ENCODE measurements around the gene KBTBD12.
"Not testable (repeated sequence)": the region's sequence is repeated elsewhere in the genome, so short reads cannot be mapped to it uniquely, and the experiment has no call there.

KBTBD12 gene, protein sequence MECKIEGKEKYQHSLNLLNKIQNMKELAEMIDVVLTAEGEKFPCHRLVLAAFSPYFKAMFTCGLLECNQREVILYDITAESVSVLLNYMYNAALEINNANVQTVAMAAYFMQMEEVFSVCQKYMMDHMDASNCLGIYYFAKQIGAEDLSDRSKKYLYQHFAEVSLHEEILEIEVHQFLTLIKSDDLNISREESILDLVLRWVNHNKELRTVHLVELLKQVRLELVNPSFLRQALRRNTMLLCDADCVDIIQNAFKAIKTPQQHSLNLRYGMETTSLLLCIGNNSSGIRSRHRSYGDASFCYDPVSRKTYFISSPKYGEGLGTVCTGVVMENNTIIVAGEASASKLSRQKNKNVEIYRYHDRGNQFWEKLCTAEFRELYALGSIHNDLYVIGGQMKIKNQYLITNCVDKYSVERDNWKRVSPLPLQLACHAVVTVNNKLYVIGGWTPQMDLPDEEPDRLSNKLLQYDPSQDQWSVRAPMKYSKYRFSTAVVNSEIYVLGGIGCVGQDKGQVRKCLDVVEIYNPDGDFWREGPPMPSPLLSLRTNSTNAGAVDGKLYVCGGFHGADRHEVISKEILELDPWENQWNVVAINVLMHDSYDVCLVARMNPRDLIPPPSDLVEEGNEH

DNA sequence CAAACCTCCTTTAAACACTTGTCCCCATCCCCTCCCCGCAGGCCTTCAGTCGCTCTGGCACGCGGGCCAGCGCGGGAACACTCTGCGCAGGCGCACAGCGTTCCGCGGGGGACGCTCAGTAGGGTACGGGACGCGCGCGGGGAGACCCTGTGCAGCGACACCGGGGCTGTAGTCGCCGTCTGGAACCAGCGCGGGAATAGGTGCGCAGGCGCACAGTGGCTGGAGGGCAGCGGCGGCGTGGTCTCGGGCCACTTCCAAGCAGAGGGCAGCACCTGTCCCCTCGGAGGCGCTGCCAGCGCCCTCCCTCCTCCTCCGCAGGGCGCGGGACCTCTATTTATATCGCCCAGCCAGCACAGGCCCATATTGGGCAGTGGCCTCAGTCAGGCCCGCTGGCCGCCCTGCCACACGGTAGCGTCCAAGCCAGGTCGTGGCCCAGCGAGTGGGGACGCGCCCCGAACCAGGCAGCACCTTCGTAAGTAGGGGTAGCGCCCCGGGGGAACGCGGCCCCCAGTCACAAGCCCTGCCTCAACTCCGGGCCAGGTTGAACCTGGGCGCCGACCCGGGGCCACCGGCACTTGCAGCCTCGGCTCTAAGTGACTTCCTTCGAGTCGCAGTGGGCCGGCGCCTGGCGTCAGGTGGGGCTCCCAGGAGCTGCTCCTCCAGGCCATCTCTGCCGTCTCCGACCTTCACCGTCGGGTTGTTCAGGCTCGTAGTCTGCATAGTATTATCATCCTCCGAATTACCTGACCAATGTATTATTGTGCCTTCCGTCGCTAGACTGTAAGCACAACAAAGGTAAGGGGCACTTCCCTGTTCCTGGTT lies at the start of gene KBTBD12:
KBTBD12 (plus strand) TSS at position 118 of the 822 bp plus-strand sequence. CDS start 7,830 bp downstream, outside the sequence.
- ChIA-PET CTCF (no interaction called here), POLR2A (no interaction called here)
- no peak within 1 kb of the TSS for H3K4me3 ChIP-seq (ENCODE audit: low read depth, low read length)
- no peak for DNase-seq (ENCODE audit: low read depth, low spot score)
- TF ChIP-seq CTCF (IDR thresholded peaks at IDR 0.05; ENCODE audit: insufficient read depth, low read length, missing control alignments) = no peak

DNA sequence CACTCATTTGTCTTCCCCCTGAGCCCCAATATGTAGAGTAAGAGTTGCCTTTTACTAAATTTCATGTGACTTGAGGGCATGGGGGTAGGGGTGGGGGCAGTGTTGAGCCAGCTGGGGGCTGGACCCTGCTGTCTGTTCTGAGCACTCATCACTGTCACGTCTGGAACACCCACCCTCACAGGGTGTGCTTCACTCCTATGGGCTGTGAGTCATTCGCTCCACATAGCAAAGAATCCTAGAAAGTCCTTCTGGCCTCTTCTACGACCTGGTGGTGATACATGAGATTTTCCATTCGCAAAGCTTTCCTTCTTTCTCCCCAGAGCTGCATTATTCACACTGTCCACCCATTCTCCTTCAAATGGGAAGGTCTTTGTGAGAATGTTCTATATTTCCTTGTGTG lies 49.1 kb upstream of the KBTBD12 start:
- POLR2A ChIA-PET = no interaction called here
- TF ChIP-seq CTCF (IDR thresholded peaks at IDR 0.05; ENCODE audit: insufficient read depth, low read length, missing control alignments) = no peak
- DNase-seq (ENCODE audit: low read depth, low spot score) = no peak
- H3K4me3 ChIP-seq (ENCODE audit: low read depth, low read length) = no peak overlapping the region
- CTCF ChIA-PET = interaction anchor here (1.2 to 2.3 kb wide), 2 partner anchors 11 to 12 kb away, joined by 3 to 5 read pairs; no protein-coding TSS in a partner anchor

- ChIA-PET CTCF (interaction anchor here (1.0 to 1.7 kb wide), 3 partner anchors 10 to 215 kb away, joined by 3 to 4 read pairs (median 3); no protein-coding TSS in a partner anchor), POLR2A (no interaction called here)
- no peak for DNase-seq (ENCODE audit: low read depth, low spot score)
- no peak for TF ChIP-seq CTCF (IDR thresholded peaks at IDR 0.05; ENCODE audit: insufficient read depth, low read length, missing control alignments)
- H3K4me3 ChIP-seq (ENCODE audit: low read depth, low read length) = no peak overlapping the region
These were observed 47.6 kb upstream of the KBTBD12 start for GRCh38 chr3:127867412-127867811.

- DNase-seq (ENCODE audit: low read depth, low spot score) = no peak
- ChIA-PET POLR2A (no interaction called here), CTCF (interaction anchor here (1.2 to 1.7 kb wide), 2 partner anchors 10 to 177 kb away, joined by 3 to 4 read pairs; no protein-coding TSS in a partner anchor)
- H3K4me3 ChIP-seq (ENCODE audit: low read depth, low read length) = no peak overlapping the region
- TF ChIP-seq CTCF (IDR thresholded peaks at IDR 0.05; ENCODE audit: insufficient read depth, low read length, missing control alignments) = no peak
These were observed 47.0 kb upstream of the KBTBD12 start for GRCh38 chr3:127867986-127868385.

- no peak for DNase-seq (ENCODE audit: low read depth, low spot score)
- ChIA-PET CTCF (interaction anchor here (1.1 kb wide), 1 partner anchor 173 kb away, joined by 3 read pairs; no protein-coding TSS in a partner anchor), POLR2A (no interaction called here)
- TF ChIP-seq CTCF (IDR thresholded peaks at IDR 0.05; ENCODE audit: insufficient read depth, low read length, missing control alignments) = no peak
- no peak overlapping the region for H3K4me3 ChIP-seq (ENCODE audit: low read depth, low read length)
These were observed 44.9 kb upstream of the KBTBD12 start for GRCh38 chr3:127870156-127870555.

DNA sequence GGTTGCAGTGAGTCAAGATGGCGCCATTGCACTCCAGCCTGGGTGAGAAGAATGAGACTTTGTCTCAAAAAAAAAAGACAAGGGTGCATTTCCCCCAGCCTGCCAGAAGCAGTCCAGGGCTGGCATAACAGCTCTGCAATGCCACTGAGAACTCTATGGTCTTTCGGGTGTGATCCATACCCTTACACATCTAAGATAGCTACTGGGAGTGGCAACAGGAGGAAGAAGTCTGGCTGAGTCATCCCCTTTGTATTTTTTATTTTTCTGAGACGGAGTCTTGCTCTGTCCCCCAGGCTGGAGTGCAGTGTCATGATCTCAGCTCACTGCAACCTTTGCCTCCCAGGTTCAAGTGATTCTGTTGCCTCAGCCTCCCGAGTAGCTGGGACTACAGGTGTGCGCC lies 40.9 kb upstream of the KBTBD12 start:
- H3K4me3 ChIP-seq (ENCODE audit: low read depth, low read length); DNase-seq (ENCODE audit: low read depth, low spot score); CTCF ChIA-PET; POLR2A ChIA-PET: not testable (repeated sequence)
